ENCODE results near the gene KIF7. TPM values are rescaled to one million over a fixed set of nuclear protein-coding genes. Genes with fewer than 3 reads are reported as not detected.
"Not testable (repeated sequence)": the region's sequence is repeated elsewhere in the genome, so short reads cannot be mapped to it uniquely, and the experiment has no call there.

KIF7 gene
- polyA plus RNA-seq, 4 donors, result 9.2 to 16.1 (median 11.7) TPM

GRCh38 chr15:89625716-89626115 lies 29.6 kb downstream of the KIF7 start:
- no peak for DNase-seq (ENCODE audit: low read depth in 4 of 4, low spot score in 3 of 4)

GRCh38 chr15:89623165-89623564 lies 32.1 kb downstream of the KIF7 start:
- DNase-seq (ENCODE audit: low read depth in 4 of 4, low spot score in 3 of 4), result no peak

- no peak for DNase-seq (ENCODE audit: low read depth in 4 of 4, low spot score in 3 of 4)
Observed at GRCh38 chr15:89621547-89621946, 33.7 kb downstream of the KIF7 start.

- DNase-seq (ENCODE audit: low read depth in 4 of 4, low spot score in 3 of 4), result no peak
Observed at GRCh38 chr15:89616228-89616627, 39.0 kb downstream of the KIF7 start.

- DNase-seq (ENCODE audit: low read depth in 4 of 4, low spot score in 3 of 4), result no peak
Observed at GRCh38 chr15:89615135-89615534, 40.1 kb downstream of the KIF7 start.

- DNase-seq (ENCODE audit: low read depth in 4 of 4, low spot score in 3 of 4), result no peak
Observed at GRCh38 chr15:89614164-89614563, 41.1 kb downstream of the KIF7 start.

GRCh38 chr15:89613031-89613430 lies 42.2 kb downstream of the KIF7 start:
- DNase-seq (ENCODE audit: low read depth in 4 of 4, low spot score in 3 of 4), result no peak

- DNase-seq (ENCODE audit: low read depth in 4 of 4, low spot score in 3 of 4), result no peak
Observed at GRCh38 chr15:89611317-89611716, 44.0 kb downstream of the KIF7 start.

GRCh38 chr15:89599021-89599420 lies 56.2 kb downstream of the KIF7 start:
- no peak for DNase-seq (ENCODE audit: low read depth in 4 of 4, low spot score in 3 of 4)

GRCh38 chr15:89593018-89593417 lies 62.2 kb downstream of the KIF7 start:
- no peak for DNase-seq (ENCODE audit: low read depth in 4 of 4, low spot score in 3 of 4)

- no peak for DNase-seq (ENCODE audit: low read depth in 4 of 4, low spot score in 3 of 4)
Observed at GRCh38 chr15:89591834-89592233, 63.4 kb downstream of the KIF7 start.

GRCh38 chr15:89587955-89588354 lies 67.3 kb downstream of the KIF7 start:
- DNase-seq (ENCODE audit: low read depth in 4 of 4, low spot score in 3 of 4), result no peak

- DNase-seq (ENCODE audit: low read depth in 4 of 4, low spot score in 3 of 4), result no peak
Observed at GRCh38 chr15:89586651-89587050, 68.6 kb downstream of the KIF7 start.

GRCh38 chr15:89580747-89581146 lies 74.5 kb downstream of the KIF7 start:
- DNase-seq (ENCODE audit: low read depth in 4 of 4, low spot score in 3 of 4), result not testable (repeated sequence)

GRCh38 chr15:89578146-89578545 lies 77.1 kb downstream of the KIF7 start:
- DNase-seq (ENCODE audit: low read depth in 4 of 4, low spot score in 3 of 4), result no peak

Other genes with a start within 250 kb of the KIF7 start
- gene RHCG, start 158.9 kb downstream of the KIF7 start, polyA plus RNA-seq (ENCODE audit: insufficient read length in 4 of 4), result 1 to 10 TPM in 3 of 4 donors, under 1 TPM in 1; 0.16 to 2.6 (median 2.2) TPM
- gene TICRR, start 80.0 kb downstream of the KIF7 start, polyA plus RNA-seq (ENCODE audit: insufficient read length in 4 of 4), result 10 to 100 TPM in 2 of 4 donors, 1 to 10 TPM in 2; 7.2 to 12.8 (median 9.5) TPM
- gene PLIN1, start 23.9 kb upstream of the KIF7 start, polyA plus RNA-seq (ENCODE audit: insufficient read length in 4 of 4), result 1 to 10 TPM in 3 of 4 donors, under 1 TPM in 1; 0.95 to 1.9 (median 1.2) TPM
- 10 to 100 TPM; 15.9 to 20.9 (median 19.2) TPM for gene PEX11A, start 35.3 kb upstream of the KIF7 start, polyA plus RNA-seq (ENCODE audit: insufficient read length in 4 of 4)
- gene WDR93, start 35.3 kb upstream of the KIF7 start, polyA plus RNA-seq (ENCODE audit: insufficient read length in 4 of 4), result 1 to 10 TPM in 3 of 4 donors, under 1 TPM in 1; 0.38 to 3.0 (median 2.3) TPM
- 1 to 10 TPM in 3 of 4 donors, under 1 TPM in 1; 0.95 to 1.3 (median 1.1) TPM for gene MESP1, start 95.8 kb upstream of the KIF7 start, polyA plus RNA-seq (ENCODE audit: insufficient read length in 4 of 4)
- under 1 TPM; 0.24 to 0.96 (median 0.36) TPM for gene MESP2, start 120.9 kb upstream of the KIF7 start, polyA plus RNA-seq (ENCODE audit: insufficient read length in 4 of 4)
- 100 to 1,000 TPM in 1 of 4 donors, 10 to 100 TPM in 3; 44.0 to 113 (median 70.0) TPM for gene ANPEP, start 159.4 kb upstream of the KIF7 start, polyA plus RNA-seq (ENCODE audit: insufficient read length in 4 of 4)
- gene AP3S2, start 238.5 kb upstream of the KIF7 start, polyA plus RNA-seq (ENCODE audit: insufficient read length in 4 of 4), result 10 to 100 TPM; 25.7 to 50.1 (median 43.7) TPM

Data from left renal pelvis (tissue), 4 donors.